AG09319 (cell line): ENCODE data around the gene PDK1.

Source experiments
- DNase-seq: peaks from one replicate; pipeline ENCODE4 v3.0.0-alpha.2; 2010; ENCODE audit warnings: low read depth; ENCODE audit errors: extremely low read depth
- TF ChIP-seq, protein P1 (sequence below): IDR thresholded peaks from 2 replicates; pipeline ENCODE4 v1.5.1; 2011; ENCODE audit warnings: low read depth, mild to moderate bottlenecking, inconsistent platforms, low read length, moderate library complexity

Gene PDK1

DNA sequence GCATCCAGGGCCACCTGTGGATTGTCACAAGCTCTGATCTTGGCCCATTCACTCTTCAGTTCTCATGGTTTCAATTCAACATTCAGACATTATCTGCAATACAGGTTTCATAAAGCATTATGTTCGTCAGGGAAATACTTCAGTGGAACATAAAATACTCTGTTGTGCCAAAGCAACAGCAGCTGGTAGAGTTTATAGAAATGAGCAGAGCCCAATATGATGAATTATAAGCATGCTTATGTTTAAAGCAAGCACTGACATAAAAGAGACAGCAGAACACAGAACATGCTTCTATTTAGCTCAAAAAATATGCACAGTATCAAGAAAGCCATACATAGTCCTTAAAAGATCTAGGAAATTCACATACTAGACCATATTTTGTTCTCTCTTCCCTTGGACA lies 71.3 kb downstream of the PDK1 start:
- TF ChIP-seq, protein P1, sequence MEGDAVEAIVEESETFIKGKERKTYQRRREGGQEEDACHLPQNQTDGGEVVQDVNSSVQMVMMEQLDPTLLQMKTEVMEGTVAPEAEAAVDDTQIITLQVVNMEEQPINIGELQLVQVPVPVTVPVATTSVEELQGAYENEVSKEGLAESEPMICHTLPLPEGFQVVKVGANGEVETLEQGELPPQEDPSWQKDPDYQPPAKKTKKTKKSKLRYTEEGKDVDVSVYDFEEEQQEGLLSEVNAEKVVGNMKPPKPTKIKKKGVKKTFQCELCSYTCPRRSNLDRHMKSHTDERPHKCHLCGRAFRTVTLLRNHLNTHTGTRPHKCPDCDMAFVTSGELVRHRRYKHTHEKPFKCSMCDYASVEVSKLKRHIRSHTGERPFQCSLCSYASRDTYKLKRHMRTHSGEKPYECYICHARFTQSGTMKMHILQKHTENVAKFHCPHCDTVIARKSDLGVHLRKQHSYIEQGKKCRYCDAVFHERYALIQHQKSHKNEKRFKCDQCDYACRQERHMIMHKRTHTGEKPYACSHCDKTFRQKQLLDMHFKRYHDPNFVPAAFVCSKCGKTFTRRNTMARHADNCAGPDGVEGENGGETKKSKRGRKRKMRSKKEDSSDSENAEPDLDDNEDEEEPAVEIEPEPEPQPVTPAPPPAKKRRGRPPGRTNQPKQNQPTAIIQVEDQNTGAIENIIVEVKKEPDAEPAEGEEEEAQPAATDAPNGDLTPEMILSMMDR = no peak
- no peak for DNase-seq

DNA sequence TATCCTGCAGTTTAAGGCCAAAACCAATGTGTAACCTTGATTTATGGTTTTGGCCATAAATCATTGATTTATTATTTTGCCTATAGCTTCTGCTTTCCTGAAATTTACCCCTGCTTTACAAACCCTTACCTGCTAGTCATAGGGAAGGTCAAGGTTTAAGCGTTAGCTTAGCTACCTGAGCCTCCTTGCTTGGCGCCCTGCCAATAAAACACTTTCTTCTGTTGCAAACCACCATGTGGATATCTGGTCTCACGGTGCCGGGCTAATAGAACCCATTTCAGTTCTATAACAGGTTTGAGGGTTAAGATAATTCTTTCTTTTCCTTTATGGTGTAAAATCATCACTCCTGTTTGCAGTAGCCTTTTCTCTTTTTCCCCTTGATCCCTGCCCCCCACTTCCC lies 72.2 kb downstream of the PDK1 start:
- TF ChIP-seq, protein P1 = no peak
- DNase-seq = no peak

DNA sequence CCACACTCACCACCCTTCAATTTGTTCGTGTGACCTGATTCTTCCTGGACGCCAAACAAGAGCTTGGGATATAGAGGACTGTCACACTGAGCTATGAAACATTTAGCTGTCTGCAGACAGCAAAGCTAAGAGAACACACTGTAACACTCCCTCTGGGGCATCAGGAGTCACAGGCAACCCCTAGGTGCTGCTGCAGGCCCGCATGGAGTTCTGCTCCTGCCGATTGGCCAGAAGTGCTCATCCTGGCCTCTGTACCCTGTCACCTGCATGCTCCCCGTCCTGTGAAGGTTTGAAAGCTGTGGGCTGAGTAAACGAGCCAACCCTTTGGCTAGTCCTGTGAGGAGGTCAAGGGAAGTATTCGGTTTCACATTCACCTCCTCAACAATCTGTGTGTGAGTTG lies 73.7 kb downstream of the PDK1 start:
- TF ChIP-seq, protein P1 = no peak
- DNase-seq = no peak

DNA sequence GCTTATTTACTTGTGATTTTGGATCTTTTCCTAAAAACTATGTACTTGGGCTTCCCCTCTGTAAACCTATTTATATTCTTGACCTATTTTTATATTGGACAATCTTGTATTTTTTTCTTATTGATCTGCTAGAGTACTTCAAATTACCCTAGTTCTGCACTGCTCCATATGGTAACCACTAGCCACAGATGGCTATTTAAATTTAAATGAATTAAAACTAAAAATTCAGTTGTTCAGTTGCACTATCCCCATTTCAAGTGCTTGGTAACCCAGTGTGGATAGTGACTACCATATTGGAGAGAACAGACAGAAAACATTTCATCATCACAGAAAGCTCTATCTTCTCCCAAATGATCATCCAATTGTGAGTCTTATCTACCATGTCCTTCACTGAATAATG lies 74.3 kb downstream of the PDK1 start:
- DNase-seq = no peak
- TF ChIP-seq, protein P1 = no peak

DNA sequence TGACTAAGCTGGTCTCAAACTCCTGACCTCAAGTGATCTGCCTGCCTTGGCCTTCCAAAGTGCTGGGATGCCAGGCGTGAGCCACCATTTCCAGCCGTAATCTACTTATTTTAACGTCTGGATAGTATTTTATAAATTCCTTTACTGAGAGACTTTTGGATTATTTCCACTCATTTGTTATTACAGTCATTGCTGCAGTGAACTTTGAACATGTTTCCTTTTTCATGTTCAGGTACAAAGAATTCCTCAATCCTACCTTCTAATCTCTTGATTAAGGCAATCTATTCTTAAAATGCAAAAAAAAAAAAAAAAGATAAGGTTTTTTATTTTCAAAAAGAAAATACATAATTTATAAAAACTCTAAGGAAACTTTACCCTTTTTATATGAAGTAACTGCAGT lies 78.6 kb downstream of the PDK1 start:
- TF ChIP-seq, protein P1 = no peak
- no peak for DNase-seq

DNA sequence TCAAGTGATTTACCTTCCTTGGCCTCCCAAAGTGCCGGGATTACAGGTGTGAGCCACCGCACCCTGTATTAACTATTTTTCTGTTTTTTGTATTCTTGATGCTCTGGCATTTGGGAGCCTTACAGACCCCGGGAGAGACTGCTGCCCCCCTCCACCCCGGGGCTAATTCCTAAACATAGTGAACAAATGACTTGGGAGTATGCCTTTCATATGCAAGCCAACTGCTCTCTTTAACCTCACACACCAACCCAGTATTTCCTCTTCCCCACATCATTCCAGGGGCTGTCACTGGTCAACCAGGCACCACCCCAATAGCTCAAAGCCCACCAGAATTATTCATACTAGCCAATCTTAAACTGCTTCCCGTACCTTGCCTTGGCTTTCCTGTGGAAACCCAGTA lies 79.7 kb downstream of the PDK1 start:
- no peak for DNase-seq
- TF ChIP-seq, protein P1 = no peak

DNA sequence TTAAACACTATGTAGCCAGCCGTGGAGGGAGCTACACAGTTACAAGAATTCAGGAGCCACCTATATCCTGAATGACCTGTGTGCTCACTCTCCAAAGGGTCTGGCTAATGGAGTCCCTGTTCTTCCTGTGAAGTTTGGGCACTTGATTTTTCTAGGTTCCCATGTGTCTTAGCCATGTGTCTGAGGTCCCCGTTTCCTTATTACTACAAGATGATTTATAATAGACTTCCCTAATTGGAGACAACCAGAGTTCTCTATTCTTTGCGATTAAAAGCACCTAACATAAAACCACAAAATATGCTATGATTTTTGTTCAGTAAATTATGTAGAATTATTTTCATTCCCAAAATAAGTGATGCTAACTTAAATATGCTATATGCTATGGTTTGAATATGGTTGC lies 83.4 kb downstream of the PDK1 start:
- TF ChIP-seq, protein P1 = no peak
- no peak for DNase-seq
